Caco-2 (cell line): Measurements from ENCODE around the gene AFG3L2. TPM values are rescaled to one million over a fixed set of nuclear protein-coding genes. Genes with fewer than 3 reads are reported as not detected.
A peak's percentile ranks its signal among the peaks of the same experiment; 100 is the strongest.

Experiments
- BruUV-seq: library from RNA; stranded (reverse); fragments of 400-500 nt; replicated peaks from 2 replicates; lab custom pipeline; 2021; lab: Mats Ljungman, UMichigan
- CTCF ChIA-PET: fragments of 300-600 bp; sonication (Branson Sonifier 250); formaldehyde crosslinking; loops from one replicate; lab custom pipeline; 2022; ENCODE audit warnings: antibody characterized with exemption; lab: Charles Lee
- POLR2A ChIA-PET: fragments of 300-600 bp; sonication (Branson Sonifier 250); formaldehyde crosslinking; loops from one replicate; lab custom pipeline; 2022; ENCODE audit warnings: antibody characterized with exemption; lab: Charles Lee
- DNase-seq, 2 experiments: peaks; one replicate each; pipeline versions ENCODE4 v3.0.0 to v3.0.0-alpha.2; 2020 to 2022
- H3K27me3 ChIP-seq: replicated peaks from 2 replicates; pipeline ENCODE4 v1.6.0; 2011; ENCODE audit warnings: low read length; ENCODE audit not compliant: control insufficient read depth, insufficient read depth
- H3K36me3 ChIP-seq: 2 replicates; pipeline ENCODE4 v1.5.1; 2011; ENCODE audit warnings: low read length; ENCODE audit not compliant: control insufficient read depth, insufficient read depth
- H3K4me1 ChIP-seq: fragments of 250-450 bp; sonication (Bioruptor Pico); 2 replicates; pipeline ENCODE4 v1.5.1; 2020; ENCODE audit warnings: mild to moderate bottlenecking
- H3K4me3 ChIP-seq: 2 replicates; pipeline ENCODE4 v1.5.1; 2011; ENCODE audit warnings: low read depth, mild to moderate bottlenecking, control low read depth, low read length
- H3K9me3 ChIP-seq: fragments of 250-450 bp; sonication (Bioruptor Pico); 2 replicates; pipeline ENCODE4 v1.5.1; 2020; ENCODE audit warnings: mild to moderate bottlenecking, moderate library complexity
- H3K27ac Mint-ChIP-seq: one replicate; pipeline ENCODE4 v1.8.0; 2022; ENCODE audit warnings: mixed read lengths; ENCODE audit not compliant: unreplicated experiment
- H3K27me3 Mint-ChIP-seq: one replicate; pipeline ENCODE4 v1.8.0; 2022; ENCODE audit warnings: mixed read lengths; ENCODE audit not compliant: insufficient read depth, unreplicated experiment
- H3K36me3 Mint-ChIP-seq: one replicate; pipeline ENCODE4 v1.8.0; 2022; ENCODE audit warnings: mild to moderate bottlenecking, mixed read lengths; ENCODE audit not compliant: insufficient read depth, unreplicated experiment
- H3K4me1 Mint-ChIP-seq: one replicate; pipeline ENCODE4 v1.8.0; 2022; ENCODE audit warnings: low read depth, mixed read lengths; ENCODE audit not compliant: unreplicated experiment
- H3K4me3 Mint-ChIP-seq: one replicate; pipeline ENCODE4 v1.8.0; 2022; ENCODE audit warnings: mild to moderate bottlenecking, moderate library complexity, mixed read lengths; ENCODE audit not compliant: unreplicated experiment
- H3K9me3 Mint-ChIP-seq: one replicate; pipeline ENCODE4 v1.8.0; 2022; ENCODE audit warnings: mixed read lengths; ENCODE audit not compliant: unreplicated experiment
- CTCF ChIP-seq, 2 experiments: fragments of 200-600 bp in 1 of 2; IDR thresholded peaks; 1 replicate in 1 of 2; 2 replicates in 1 of 2; pipeline versions ENCODE4 v1.5.1 to v1.8.0; 2011 to 2022; ENCODE audit warnings: antibody characterized with exemption in 1 of 2, control low read depth in 1 of 2, inconsistent platforms in 1 of 2, low read depth in 1 of 2, low read length in 1 of 2, mild to moderate bottlenecking in 1 of 2, moderate library complexity in 1 of 2; ENCODE audit not compliant: insufficient read depth in 1 of 2, severe bottlenecking in 1 of 2, unreplicated experiment in 1 of 2
- intact Hi-C: fragments of 100-400 bp; cut with micrococcal nuclease; formaldehyde crosslinking; loops from one replicate; pipeline ENCODE4 v1.10.0; 2022; ENCODE audit not compliant: unreplicated experiment
- total RNA-seq: library from RNA; stranded (reverse); gene quantifications from 2 replicates; pipeline ENCODE4 v1.2.3, GENCODE V29; 2022

Gene AFG3L2
- total RNA-seq, 1 experiment from 2014 or later = 72.0 TPM

- Mint-ChIP-seq H3K27ac (peak overlapping the region; percentile 37), H3K27me3 (no peaks in the 10 kb centered on the region), H3K4me1 (peaks cover 37% of the 10 kb centered on the region), H3K36me3 (peaks cover 52% of the 10 kb centered on the region), H3K4me3 (peak overlapping the region; percentile 23), H3K9me3 (no peaks in the 10 kb centered on the region)
- no TSS peak for BruUV-seq
- Histone ChIP-seq H3K9me3 (no peaks in the 10 kb centered on the region), H3K4me1 (peaks cover 46% of the 10 kb centered on the region), H3K27me3 (no peaks in the 10 kb centered on the region), H3K4me3 (no peak overlapping the region), H3K36me3 (no peaks in the 10 kb centered on the region)
- no peak for TF ChIP-seq CTCF (IDR thresholded peaks at IDR 0.05; ENCODE audit: insufficient read depth in 1 of 2, low read depth in 1 of 2, low read length in 1 of 2, severe bottlenecking in 1 of 2, unreplicated experiment in 1 of 2)
- intact Hi-C loops = loop anchor here (1.0 kb wide), 2 partner anchors 40 to 59 kb away; partner anchors contain the start of gene AFG3L2
- POLR2A ChIA-PET = interaction anchor here (0.6 kb wide), 1 partner anchor 547 kb away, joined by 4 read pairs; no protein-coding TSS in a partner anchor
- CTCF ChIA-PET = interaction anchor here (1.8 kb wide), 1 partner anchor 9 kb away, joined by 5 read pairs; no protein-coding TSS in a partner anchor
- DNase-seq = peak; percentile 68 to 72
Observed at GRCh38 chr18:12336887-12337286, 40.1 kb downstream of the AFG3L2 start.

- POLR2A ChIA-PET = no interaction called here
- no peak for DNase-seq
- no peak for TF ChIP-seq CTCF (IDR thresholded peaks at IDR 0.05; ENCODE audit: insufficient read depth in 1 of 2, low read depth in 1 of 2, low read length in 1 of 2, severe bottlenecking in 1 of 2, unreplicated experiment in 1 of 2)
Observed at GRCh38 chr18:12336171-12336613, 40.8 kb downstream of the AFG3L2 start.

GRCh38 chr18:12335503-12335902 is 41.5 kb downstream of the AFG3L2 start:
- Mint-ChIP-seq H3K36me3 (peaks cover 54% of the 10 kb centered on the region), H3K27ac (no peak overlapping the region)

More at GRCh38 chr18:12336171-12336613, 40.8 kb downstream of the AFG3L2 start:
- Mint-ChIP-seq H3K36me3 (peaks cover 48% of the 10 kb centered on the region), H3K9me3 (no peaks in the 10 kb centered on the region), H3K4me3 (no peak overlapping the region), H3K27me3 (no peaks in the 10 kb centered on the region), H3K4me1 (peaks cover 37% of the 10 kb centered on the region), H3K27ac (peak overlapping the region; percentile 37)
- BruUV-seq = no TSS peak
- no peaks in the 10 kb centered on the region for H3K9me3 ChIP-seq
- peaks cover 46% of the 10 kb centered on the region for H3K4me1 ChIP-seq
- CTCF ChIA-PET = interaction anchor here (1.8 kb wide), 1 partner anchor 8 kb away, joined by 5 read pairs; no protein-coding TSS in a partner anchor
- no peak overlapping the region for H3K4me3 ChIP-seq
- intact Hi-C loops = no loop called here
- H3K36me3 ChIP-seq = no peaks in the 10 kb centered on the region
- H3K27me3 ChIP-seq = no peaks in the 10 kb centered on the region

More at GRCh38 chr18:12335503-12335902, 41.5 kb downstream of the AFG3L2 start:
- Mint-ChIP-seq H3K4me1 (peaks cover 37% of the 10 kb centered on the region), H3K4me3 (no peak overlapping the region), H3K27me3 (no peaks in the 10 kb centered on the region), H3K9me3 (no peaks in the 10 kb centered on the region)
- POLR2A ChIA-PET = interaction anchor here (1.3 kb wide), 1 partner anchor 42 kb away, joined by 3 read pairs; the partner anchor contains the start of gene AFG3L2
- CTCF ChIA-PET = interaction anchor here (1.8 kb wide), 1 partner anchor 8 kb away, joined by 5 read pairs; no protein-coding TSS in a partner anchor
- TF ChIP-seq CTCF (IDR thresholded peaks at IDR 0.05; ENCODE audit: insufficient read depth in 1 of 2, low read depth in 1 of 2, low read length in 1 of 2, severe bottlenecking in 1 of 2, unreplicated experiment in 1 of 2) = no peak
- Histone ChIP-seq H3K27me3 (no peaks in the 10 kb centered on the region), H3K9me3 (no peaks in the 10 kb centered on the region), H3K36me3 (no peaks in the 10 kb centered on the region; the same call in 1 of the 2 replicates), H3K4me1 (peaks cover 46% of the 10 kb centered on the region), H3K4me3 (no peak overlapping the region)
- no peak for DNase-seq
- BruUV-seq = no TSS peak
- intact Hi-C loops = no loop called here
